HEK293T (cell line): ENCODE data around the gene CENPE.

ENCODE experiments used
- ARNT ChIP-seq: fragments of 450-650 bp; IDR thresholded peaks from 2 replicates; pipeline ENCODE4 v1.6.1; 2017; ENCODE audit warnings: mild to moderate bottlenecking
- CTBP1 ChIP-seq: fragments of 450-650 bp; IDR thresholded peaks from 2 replicates; pipeline ENCODE4 v1.6.1; 2016; ENCODE audit warnings: borderline replicate concordance
- ELF4 ChIP-seq: fragments of 450-650 bp; IDR thresholded peaks from 2 replicates; pipeline ENCODE4 v1.6.1; 2017; ENCODE audit warnings: antibody characterized with exemption
- FOXA1 ChIP-seq: fragments of 450-650 bp; IDR thresholded peaks from 2 replicates; pipeline ENCODE4 v1.6.1; 2016; ENCODE audit warnings: mild to moderate bottlenecking
- FOXM1 ChIP-seq: fragments of 450-650 bp; IDR thresholded peaks from 2 replicates; pipeline ENCODE4 v1.6.1; 2017; ENCODE audit warnings: mild to moderate bottlenecking, borderline replicate concordance
- HDGF ChIP-seq: fragments of 450-650 bp; IDR thresholded peaks from 2 replicates; pipeline ENCODE4 v1.6.1; 2017; ENCODE audit warnings: antibody characterized with exemption, borderline replicate concordance
- L3MBTL2 ChIP-seq: fragments of 450-650 bp; conservative IDR thresholded peaks from 2 replicates; pipeline ENCODE4 v1.6.1; 2016; ENCODE audit warnings: mild to moderate bottlenecking
- LEF1 ChIP-seq: fragments of 450-650 bp; IDR thresholded peaks from 2 replicates; pipeline ENCODE4 v1.6.1; 2017; ENCODE audit warnings: mild to moderate bottlenecking, borderline replicate concordance
- NFRKB ChIP-seq: fragments of 450-650 bp; IDR thresholded peaks from 2 replicates; pipeline ENCODE4 v1.6.1; 2016; ENCODE audit warnings: mild to moderate bottlenecking, moderate library complexity
- SP1 ChIP-seq: fragments of 450-650 bp; IDR thresholded peaks from 2 replicates; pipeline ENCODE4 v1.6.1; 2017
- SUZ12 ChIP-seq: fragments of 450-650 bp; IDR thresholded peaks from 2 replicates; pipeline ENCODE4 v1.6.1; 2016; ENCODE audit warnings: mild to moderate bottlenecking
- TARDBP ChIP-seq: fragments of 450-650 bp; IDR thresholded peaks from 2 replicates; pipeline ENCODE4 v1.6.1; 2016
- ZNF384 ChIP-seq: fragments of 450-650 bp; IDR thresholded peaks from 2 replicates; pipeline ENCODE4 v1.6.1; 2016
- TF ChIP-seq, protein P1 (sequence below): fragments of 450-650 bp; IDR thresholded peaks from 2 replicates; pipeline ENCODE4 v1.6.1; 2016

DNA sequence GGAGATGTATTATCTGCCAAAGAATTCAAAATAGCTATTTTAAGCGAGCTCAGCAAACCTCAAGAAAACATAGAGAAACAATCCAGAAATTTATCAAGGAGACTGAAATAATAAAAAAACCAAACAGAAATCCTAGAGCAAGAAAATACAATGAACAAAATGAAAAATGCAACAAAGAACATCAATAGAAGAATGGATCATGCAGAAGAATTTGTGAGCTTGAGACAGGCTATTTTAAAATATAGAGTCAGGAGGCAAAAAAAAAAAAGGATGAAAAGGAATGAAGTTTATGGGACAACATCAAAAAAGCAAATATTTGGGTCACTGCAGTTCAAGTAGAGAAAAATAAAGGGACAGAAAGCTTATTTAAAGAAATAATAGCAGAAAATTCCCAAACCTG is 29.1 kb downstream of the CENPE start:
- TF ChIP-seq TARDBP (no peak), ELF4 (no peak), ZNF384 (no peak), CTBP1 (no peak), NFRKB (no peak), HDGF (no peak), ARNT (no peak), FOXA1 (no peak), L3MBTL2 (no peak), SUZ12 (no peak), FOXM1 (no peak), SP1 (no peak), LEF1 (no peak)
- TF ChIP-seq, protein P1, sequence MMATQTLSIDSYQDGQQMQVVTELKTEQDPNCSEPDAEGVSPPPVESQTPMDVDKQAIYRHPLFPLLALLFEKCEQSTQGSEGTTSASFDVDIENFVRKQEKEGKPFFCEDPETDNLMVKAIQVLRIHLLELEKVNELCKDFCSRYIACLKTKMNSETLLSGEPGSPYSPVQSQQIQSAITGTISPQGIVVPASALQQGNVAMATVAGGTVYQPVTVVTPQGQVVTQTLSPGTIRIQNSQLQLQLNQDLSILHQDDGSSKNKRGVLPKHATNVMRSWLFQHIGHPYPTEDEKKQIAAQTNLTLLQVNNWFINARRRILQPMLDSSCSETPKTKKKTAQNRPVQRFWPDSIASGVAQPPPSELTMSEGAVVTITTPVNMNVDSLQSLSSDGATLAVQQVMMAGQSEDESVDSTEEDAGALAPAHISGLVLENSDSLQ, result no peak
